Stimulated activated CD8-positive, alpha-beta memory T cell treated with anti-CD3 and anti-CD28 coated beads, Interleukin-7, amount 100 ng/mL, for 24 hours (primary cell): ENCODE results near the gene BAIAP2L1.

Experiments used
- DNase-seq: peaks from one replicate; pipeline ENCODE4 v3.0.0-alpha.2; 2020; ENCODE audit warnings: low read depth

BAIAP2L1 gene

DNA sequence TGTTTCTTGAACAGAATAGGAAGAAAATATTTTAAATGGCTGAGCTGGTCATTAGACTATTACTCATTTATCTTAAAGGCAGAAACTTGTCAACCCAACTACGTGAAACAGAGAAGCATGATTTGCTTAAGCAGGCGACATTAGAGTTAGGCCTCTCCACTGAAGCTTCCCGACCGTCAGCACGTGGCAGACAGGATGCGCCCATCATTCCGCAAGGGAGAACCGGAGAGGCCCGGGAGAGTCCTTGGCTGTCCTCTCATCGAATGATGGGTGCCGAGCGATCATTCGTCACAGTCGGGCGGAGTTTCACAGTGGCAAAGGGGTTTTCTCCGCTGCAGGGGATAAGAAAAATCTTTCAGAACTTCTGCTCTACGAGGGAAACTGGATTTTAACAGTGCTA, 107.6 kb downstream of the BAIAP2L1 start:
- DNase-seq = no peak

- no peak for DNase-seq
These were observed 109.2 kb downstream of the BAIAP2L1 start for GRCh38 chr7:98291717-98292116.

GRCh38 chr7:98289333-98289875, 111.5 kb downstream of the BAIAP2L1 start:
- no peak for DNase-seq

GRCh38 chr7:98288064-98288823, 112.6 kb downstream of the BAIAP2L1 start:
- no peak for DNase-seq

DNA sequence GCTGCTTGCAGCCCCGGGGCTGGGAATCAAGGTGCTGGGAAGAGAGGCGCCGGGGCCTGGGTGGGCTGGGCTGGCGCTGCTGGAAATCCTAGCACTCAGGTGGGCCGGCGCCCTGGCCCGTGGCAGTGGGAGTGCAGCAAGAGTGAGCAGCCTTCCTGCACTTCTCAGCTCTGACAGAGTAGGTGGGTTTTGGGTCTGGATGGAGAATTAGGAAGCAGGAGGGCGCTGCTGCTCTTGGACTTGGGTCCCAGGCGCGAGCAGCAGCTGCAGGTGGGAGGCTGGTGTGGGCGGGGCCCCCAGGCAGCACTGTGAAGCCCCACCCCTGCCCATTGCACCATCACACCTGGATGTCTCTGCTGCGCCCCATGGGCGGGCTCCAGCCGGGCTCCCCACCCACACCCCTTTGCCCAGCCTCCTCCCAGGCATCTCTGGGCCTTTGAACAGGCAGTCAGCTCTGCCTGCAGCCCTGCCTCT, 113.4 kb downstream of the BAIAP2L1 start:
- DNase-seq = no peak

DNA sequence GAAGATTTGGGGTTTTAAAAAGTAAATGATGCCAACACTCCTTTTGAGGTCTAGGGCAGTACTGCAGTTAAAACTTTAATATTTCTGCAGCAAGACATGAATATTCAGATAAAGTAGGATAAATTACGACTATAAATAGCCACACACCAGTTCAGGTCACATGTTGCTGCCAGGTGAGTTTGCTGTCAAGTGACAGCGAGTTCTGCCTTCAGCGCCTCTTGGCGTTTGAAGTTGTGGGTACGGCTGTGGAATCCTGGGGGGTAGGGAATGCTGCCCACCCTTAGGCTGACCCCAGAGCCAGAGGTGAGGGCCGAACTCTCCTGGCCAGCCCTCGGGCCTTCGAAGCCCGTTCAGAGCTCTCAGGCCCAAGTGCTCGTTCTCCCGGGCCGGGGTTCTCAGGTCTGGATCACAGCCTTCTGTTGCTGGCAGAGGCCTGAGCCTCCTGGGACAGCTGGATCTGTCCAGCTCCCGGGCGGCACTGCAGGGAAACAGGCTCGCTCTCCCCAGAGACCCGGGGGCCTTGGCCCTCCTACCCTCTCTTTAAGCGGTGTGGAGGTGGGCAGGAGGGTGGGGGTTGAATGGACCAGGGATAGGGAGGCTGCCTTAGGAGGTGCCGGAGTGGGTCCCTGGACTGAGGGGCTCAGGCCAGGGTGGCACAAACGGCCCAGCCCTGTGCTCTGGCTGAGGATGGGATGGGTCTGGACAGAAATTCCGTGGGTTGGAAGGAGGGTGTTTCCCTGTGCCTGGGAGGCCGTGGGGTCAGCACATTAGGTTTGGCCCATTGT, 114.0 kb downstream of the BAIAP2L1 start:
- DNase-seq = no peak

DNA sequence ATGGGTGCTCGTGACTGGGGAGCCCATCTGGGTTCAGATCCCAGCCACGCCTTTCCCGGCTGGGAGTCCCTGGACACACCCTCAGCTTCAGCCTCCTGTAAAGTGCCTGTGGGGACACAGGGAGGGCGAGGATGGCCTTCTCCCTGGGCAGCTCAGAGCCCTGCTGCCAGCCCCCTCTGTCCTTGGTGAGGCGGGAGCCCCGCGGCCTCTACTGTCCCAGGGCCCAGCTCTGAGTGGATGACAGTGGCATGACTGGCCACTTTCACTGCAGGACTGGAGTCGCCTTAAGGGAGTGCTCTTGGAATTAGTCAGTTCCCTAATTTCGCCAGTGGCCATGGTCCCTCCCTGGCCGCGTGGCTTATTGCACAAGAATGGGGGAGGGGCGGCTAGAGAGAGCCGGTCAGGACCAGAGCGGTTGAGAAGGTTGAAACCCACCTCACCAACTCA, 114.8 kb downstream of the BAIAP2L1 start:
- no peak for DNase-seq

DNA sequence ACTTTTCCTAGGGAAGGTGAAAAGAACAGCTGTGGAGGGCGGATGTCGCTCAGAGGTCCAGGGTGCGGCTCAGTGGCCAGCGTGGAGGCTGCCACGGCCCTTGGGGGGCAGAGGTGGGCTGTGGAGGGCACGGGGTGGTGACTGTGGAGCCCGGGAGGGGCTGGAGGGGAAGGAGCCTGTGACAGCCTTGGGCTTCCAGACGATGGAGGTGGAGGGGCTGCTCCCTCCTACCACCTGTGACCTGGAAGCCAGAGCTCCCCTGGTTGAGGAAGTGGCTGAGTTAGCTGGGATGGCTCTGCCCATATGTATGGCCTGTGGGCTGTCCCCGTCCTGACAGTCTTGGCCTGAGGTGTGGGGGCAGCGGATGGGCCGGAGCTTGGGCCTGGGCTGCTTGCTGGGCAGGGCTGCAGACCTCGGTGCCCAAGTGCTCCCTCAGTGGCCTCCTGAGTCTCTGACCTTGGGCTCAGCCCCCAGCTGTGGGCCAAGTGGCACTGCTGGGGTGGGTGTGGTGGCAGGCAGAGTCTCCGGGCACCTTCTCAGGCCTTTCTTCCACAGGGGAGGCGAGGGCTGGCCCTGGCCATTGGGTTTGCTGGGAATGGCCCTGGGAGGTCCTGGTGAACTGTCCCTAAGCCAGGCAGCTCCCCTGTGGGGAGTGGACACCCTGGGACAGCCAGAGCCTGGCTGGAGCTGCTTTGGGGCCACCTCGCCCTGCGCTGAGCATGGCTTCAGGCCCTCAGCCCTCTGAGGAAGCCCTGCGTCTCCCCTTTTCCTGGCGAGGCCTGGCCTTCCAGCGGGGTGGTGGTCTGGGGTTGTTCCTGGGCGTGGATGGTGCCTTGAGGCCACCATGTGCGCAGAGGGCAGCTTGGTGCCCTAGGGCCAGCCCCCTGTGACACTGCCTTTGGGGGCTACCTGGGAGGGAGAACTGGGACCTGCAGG, 115.5 kb downstream of the BAIAP2L1 start:
- DNase-seq = no peak

- no peak for DNase-seq
These were observed 116.4 kb downstream of the BAIAP2L1 start for GRCh38 chr7:98284335-98285036.

GRCh38 chr7:98283887-98284222, 117.0 kb downstream of the BAIAP2L1 start:
- DNase-seq = no peak

DNA sequence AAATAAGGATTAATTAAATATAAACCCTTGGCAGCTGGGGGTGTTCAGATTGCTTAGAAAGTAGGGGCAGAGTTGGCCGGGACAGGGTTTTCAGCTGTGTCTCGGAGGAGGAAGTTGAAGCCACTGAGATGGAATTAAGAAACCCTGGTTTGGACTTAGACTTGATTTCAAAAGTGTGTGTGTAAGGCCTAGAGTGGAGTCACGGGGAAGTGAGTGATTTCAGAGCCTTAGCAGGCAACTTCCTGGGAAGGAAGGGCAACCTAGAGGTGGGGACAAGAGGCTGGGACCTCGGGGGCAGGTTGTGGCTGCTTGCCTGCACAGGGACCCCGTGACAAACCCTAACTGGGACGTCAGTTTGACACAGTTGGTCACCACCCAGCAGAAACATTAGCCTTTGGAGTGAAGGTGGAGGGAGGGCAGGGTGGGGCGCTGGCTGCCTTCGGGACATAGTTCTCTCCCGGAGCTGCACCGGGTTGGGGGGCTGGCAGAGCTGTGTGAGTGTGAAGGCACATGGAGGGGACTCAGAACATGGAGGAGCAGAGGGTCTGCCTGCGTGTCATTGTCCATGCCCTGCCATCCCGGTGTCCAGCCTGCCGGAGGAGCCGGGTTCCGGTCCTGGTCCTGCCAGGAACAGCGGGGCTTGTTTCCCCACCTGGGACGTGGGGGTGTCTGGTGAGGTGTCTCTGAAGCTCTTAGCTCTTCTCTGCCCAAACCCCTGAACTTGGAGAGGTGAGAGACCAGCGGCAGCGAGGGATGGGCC, 117.6 kb downstream of the BAIAP2L1 start:
- no peak for DNase-seq

DNA sequence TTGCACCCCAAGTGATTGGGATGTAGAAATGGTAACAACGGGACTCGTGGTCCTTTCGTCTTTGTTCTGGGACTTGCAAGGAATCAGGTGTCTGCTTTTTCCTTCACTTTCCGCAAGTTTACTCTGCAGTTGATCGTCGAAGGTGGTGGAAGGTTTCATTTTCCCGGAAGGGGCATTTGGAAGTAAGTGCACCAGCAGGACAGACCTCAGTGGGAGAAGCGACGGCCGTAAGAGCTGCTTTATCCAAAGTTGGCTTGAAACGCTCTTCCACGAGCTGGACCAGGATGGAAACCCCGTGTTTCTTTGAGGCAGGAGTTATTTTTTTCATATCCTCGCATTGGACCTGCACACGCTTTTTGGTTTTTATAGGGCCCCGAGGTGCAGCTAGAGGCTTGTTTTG, 118.2 kb downstream of the BAIAP2L1 start:
- no peak for DNase-seq

DNA sequence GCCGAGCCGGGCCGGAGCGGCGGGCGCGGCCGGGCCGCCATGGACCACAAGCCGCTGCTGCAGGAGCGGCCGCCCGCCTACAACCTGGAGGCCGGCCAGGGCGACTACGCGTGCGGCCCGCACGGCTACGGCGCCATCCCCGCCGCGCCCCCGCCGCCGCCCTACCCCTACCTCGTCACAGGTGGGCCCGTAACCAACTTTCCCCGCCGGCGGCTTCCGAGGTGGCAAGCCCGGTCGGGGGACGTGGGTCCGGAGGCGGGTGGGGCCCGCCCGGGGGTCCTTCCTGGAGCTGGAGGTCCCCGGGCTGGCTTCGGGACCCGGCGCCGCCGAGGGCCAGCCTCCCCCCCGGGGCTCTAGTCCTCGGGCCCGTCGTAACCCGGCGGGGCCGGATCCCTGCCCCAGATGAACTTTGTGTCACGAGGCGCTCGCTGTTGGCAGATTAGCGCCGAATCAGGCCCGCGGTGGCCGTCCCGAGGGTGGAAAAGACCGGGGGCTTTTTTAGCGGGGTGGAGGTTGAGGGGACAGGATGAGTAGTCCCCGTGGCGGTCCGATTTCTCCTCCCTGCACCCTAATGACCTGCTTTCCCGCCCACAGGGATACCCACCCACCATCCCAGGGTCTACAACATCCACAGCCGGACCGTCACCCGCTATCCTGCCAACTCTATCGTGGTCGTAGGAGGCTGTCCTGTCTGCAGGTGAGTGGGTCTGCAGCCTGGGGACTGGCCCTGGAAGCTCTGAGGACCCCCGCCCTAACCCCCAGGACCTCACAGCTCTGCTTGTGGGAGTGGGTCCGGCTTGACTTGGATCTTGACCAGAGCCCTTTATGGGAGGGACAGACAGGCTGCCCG, 118.9 kb downstream of the BAIAP2L1 start:
- no peak for DNase-seq

DNA sequence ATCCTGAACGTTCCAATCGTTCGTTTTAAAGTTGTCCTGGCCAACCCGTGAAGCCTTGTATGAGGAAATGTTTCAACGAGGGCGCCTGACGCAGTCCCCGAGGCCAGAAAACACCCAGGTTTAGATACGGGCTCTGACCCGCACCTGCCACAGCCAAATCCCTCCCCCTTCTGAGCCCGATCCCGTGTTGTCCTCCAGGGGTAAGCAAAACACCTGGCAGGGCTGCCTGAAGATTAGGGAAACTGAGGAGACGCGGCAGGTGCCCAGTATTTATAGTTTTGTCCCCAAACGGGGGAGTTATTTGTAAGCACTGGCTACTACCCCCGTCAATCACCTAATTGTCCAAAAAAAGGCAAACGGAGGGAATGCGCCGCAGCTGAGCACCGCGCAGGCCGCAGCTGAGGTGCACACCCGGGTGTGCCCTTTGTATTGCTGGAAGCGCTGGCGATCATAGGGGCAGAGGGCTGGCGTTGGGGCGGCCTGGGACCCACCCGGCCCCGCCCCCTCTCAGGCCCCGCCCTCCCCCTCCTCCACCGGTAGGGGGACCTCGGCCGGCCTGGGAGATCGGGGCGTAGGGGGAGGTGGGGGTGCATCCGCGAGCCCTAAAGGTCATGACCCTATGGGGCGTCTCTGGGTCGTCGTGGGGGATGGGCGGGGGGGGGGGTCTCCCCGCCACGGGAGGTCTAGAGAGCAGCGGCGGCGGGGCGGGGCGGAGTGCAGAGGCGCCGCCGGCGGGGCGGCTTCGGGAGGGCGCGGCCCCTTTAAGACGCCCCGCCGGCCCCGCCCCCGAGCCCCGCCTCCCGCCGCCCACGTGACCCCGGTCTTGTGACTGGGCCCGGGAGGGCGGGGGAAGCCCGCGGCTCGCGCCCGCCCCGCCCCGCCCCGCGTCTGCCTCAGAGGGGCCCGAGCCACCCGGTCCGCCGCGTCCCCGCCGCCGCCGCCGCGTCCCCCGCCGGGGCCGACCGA, 119.8 kb downstream of the BAIAP2L1 start, which contains the start of gene BRI3:
Gene BRI3, plus strand, starts transcription at position 896 of the 966 bp plus-strand sequence. CDS start 110 bp downstream, outside the sequence.
- peak; percentile 87 for DNase-seq

- DNase-seq = no peak
These were observed 120.6 kb downstream of the BAIAP2L1 start for GRCh38 chr7:98280296-98280695.

DNA sequence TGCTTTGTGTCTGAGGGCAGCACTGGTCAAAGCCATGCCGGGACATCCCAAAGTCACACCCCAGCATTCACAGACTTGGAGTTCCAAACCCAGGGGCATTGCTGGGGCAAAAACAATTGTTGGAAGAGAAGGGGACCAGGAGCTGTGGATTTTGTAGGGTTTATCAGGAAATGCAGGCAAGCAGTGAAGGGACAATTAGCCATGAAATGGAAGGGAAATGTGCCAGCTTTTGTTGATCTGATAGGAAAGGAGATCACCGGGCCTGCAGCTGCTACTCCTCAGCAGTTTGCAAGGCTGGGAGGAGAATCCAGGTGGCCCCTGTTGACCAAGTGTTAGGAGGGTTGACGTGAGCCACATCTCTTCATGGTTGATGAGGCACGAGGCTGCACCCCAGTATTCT, 122.0 kb downstream of the BAIAP2L1 start:
- DNase-seq = no peak

GRCh38 chr7:98278408-98278807, 122.5 kb downstream of the BAIAP2L1 start:
- DNase-seq = no peak

DNA sequence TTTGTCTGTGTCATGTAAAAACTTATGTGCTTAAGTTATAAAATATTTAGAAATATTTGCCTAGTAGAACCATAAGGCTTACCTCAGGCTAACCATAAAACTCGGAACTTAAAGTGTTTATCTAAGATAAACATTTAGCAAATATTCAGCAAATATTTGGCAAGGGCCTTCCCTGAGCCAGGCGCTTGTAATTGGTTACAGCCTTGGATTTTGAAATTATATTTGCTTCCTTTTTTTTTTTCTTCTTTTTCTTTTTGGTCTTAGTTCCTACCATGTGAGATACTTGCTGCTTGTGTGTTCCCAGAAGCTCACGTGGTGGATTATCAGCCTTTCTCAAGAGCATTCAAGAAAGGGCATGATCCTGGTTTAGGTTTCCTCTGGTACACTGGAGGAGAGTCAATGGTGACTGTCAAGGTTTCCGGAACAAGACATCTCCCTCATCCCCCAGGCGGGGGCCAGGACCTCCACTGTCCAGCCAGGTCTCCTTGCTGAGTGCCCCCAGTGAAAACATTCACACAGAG, 124.6 kb downstream of the BAIAP2L1 start:
- DNase-seq = no peak
